ENCODE data around the gene TCF3.
"Not testable (repeated sequence)": the region's sequence is repeated elsewhere in the genome, so short reads cannot be mapped to it uniquely, and the experiment has no call there.

TCF3 gene

GRCh38 chr19:1648459-1648849, 4.0 kb downstream of the TCF3 start:
- no peak for TF ChIP-seq CTCF (IDR thresholded peaks at IDR 0.05)
- TF ChIP-seq ZFX (IDR thresholded peaks at IDR 0.05; ENCODE audit: borderline replicate concordance), result no peak
- no peak overlapping the region for H3K27ac ChIP-seq

GRCh38 chr19:1647501-1648458, 4.6 kb downstream of the TCF3 start:
- TF ChIP-seq ZFX (IDR thresholded peaks at IDR 0.05; ENCODE audit: borderline replicate concordance) (no peak), CTCF (IDR thresholded peaks at IDR 0.05) (no peak)
- no peak overlapping the region for H3K27ac ChIP-seq

GRCh38 chr19:1646659-1647453, 5.6 kb downstream of the TCF3 start:
- TF ChIP-seq CTCF (IDR thresholded peaks at IDR 0.05), result no peak
- no peak for TF ChIP-seq ZFX (IDR thresholded peaks at IDR 0.05; ENCODE audit: borderline replicate concordance)
- no peak overlapping the region for H3K27ac ChIP-seq

GRCh38 chr19:1646149-1646548, 6.3 kb downstream of the TCF3 start:
- H3K27ac ChIP-seq, result no peak overlapping the region
- TF ChIP-seq CTCF (IDR thresholded peaks at IDR 0.05) (no peak), ZFX (IDR thresholded peaks at IDR 0.05; ENCODE audit: borderline replicate concordance) (no peak)

- H3K27ac ChIP-seq, result no peak overlapping the region
- TF ChIP-seq ZFX (IDR thresholded peaks at IDR 0.05; ENCODE audit: borderline replicate concordance), result no peak
- no peak for TF ChIP-seq CTCF (IDR thresholded peaks at IDR 0.05)
These were observed 7.1 kb downstream of the TCF3 start for GRCh38 chr19:1645299-1645698.

GRCh38 chr19:1644070-1644469, 8.3 kb downstream of the TCF3 start:
- H3K27ac ChIP-seq, result no peak overlapping the region
- TF ChIP-seq ZFX (IDR thresholded peaks at IDR 0.05; ENCODE audit: borderline replicate concordance), result no peak
- no peak for TF ChIP-seq CTCF (IDR thresholded peaks at IDR 0.05)

GRCh38 chr19:1640893-1641448, 11.4 kb downstream of the TCF3 start:
- H3K27ac ChIP-seq, result not testable (repeated sequence)

All from 22Rv1 (cell line).